Stimulated activated CD4-positive, alpha-beta T cell treated with anti-CD3 and anti-CD28 coated beads, Interleukin-15, amount 100 ng/mL, for 1 hour (primary cell): Measurements from ENCODE around the gene SMARCA4.
"Not testable (repeated sequence)": the region's sequence is repeated elsewhere in the genome, so short reads cannot be mapped to it uniquely, and the experiment has no call there.

Experiments used
- DNase-seq, 2 donors: peaks; one replicate each; pipeline ENCODE4 v3.0.0-alpha.2; 2020; ENCODE audit warnings: low read depth in 1 of 2, low spot score in 1 of 2

Gene SMARCA4

GRCh38 chr19:10928563-10929401, 32.0 kb upstream of the SMARCA4 start, which contains the start of the genes TIMM29 and YIPF2:
Gene TIMM29, plus strand, starts transcription at chr19:10928811. Its CDS starts 12 bp downstream, at chr19:10928823.
Gene YIPF2, minus strand, starts transcription at chr19:10928639. Its CDS starts 229 bp downstream, at chr19:10928410.
- DNase-seq: peak; percentile 82 to 90

DNA sequence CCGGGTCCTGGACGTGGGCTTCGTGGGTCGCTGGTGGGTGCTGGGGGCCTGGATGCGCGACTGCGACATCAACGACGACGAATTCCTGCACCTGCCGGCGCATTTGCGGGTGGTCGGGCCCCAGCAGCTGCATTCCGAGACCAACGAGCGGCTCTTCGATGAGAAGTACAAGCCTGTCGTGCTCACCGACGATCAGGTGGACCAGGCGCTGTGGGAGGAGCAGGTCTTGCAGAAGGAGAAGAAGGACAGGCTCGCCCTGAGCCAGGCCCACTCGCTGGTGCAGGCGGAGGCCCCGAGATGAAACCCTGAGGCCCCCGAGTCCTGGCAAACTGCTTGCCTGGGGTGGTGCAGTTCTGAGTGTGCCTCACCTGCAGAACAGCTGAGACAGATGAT, 31.4 kb upstream of the SMARCA4 start:
- DNase-seq: no peak

GRCh38 chr19:10935371-10936059, 25.3 kb upstream of the SMARCA4 start:
- DNase-seq: no peak

DNA sequence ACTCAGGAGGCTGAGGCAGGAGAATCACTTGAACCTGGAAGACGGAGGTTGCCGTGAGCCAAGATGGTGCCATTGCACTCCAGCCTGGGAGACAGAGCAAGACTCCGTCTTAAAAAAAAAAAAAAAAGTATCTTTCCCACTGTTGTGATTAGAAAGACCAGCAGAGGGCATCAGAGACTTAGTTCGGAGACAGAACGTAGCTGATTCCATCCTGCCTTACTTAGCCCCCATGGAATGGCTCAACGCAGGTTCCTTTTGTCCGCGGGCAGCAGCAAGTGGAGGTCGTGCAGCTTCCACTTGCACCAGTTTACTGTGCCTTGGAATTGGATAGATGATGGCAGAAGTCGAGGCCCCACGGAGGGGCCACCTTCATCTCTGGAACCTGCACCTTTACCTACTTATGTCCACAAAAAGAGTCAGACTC, 24.2 kb upstream of the SMARCA4 start:
- no peak for DNase-seq

DNA sequence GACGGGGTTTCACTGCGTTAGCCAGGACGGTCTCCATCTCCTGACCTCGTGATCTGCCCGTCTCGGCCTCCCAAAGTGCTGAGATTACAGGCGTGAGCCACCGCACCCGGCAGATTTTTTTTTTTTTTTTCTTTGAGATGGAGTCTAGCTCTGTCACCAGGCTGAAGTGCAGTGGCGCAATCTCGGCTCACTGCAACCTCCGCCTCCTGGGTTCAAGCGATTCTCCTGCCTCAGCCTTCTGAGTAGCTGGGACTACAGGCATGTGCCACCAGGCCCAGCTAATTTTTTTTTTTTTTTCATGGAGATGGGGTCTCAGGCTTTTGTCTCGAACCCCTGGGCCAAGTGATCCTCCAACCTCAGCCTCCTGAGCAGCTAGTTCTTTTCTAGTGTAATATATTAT, 19.2 kb upstream of the SMARCA4 start:
- not testable (repeated sequence) for DNase-seq

DNA sequence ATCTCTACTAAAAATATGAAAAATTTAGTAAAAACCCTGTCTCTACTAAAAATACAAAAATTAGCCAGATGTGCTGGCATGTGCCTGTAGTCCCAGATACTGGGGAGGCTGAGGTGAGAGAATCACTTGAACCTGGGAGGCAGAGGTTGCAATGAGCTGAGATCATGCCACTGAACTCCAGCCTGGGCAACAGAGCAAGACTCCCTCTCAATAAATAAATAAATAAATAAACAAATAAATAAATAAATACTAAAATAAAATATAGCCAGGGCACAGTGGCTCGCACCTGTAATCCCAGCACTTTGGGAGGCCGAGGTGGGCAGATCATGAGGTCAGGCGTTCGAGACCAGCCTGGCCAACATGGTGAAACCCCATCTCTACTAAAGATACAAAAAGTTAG, 17.4 kb upstream of the SMARCA4 start:
- not testable (repeated sequence) for DNase-seq

DNA sequence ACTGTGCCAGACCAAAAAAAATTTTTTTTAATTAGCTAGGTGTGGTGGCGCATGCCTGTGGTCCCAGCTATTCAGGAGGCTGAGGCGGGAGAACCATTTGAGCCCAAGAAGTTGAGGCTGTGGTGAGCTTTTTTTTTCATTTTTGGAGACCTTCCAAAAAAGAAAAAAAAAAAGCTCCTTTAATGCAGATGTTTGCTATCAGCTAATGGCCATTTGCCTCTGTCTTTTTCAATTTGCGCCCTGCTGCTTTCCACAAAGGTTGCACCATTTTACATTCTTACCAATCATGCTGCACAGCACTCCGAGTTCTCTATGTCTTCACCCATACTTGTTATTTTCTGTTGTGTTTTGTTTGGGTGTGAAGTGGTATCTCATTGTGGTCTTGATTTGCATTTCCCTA, 15.6 kb upstream of the SMARCA4 start:
- no peak for DNase-seq

DNA sequence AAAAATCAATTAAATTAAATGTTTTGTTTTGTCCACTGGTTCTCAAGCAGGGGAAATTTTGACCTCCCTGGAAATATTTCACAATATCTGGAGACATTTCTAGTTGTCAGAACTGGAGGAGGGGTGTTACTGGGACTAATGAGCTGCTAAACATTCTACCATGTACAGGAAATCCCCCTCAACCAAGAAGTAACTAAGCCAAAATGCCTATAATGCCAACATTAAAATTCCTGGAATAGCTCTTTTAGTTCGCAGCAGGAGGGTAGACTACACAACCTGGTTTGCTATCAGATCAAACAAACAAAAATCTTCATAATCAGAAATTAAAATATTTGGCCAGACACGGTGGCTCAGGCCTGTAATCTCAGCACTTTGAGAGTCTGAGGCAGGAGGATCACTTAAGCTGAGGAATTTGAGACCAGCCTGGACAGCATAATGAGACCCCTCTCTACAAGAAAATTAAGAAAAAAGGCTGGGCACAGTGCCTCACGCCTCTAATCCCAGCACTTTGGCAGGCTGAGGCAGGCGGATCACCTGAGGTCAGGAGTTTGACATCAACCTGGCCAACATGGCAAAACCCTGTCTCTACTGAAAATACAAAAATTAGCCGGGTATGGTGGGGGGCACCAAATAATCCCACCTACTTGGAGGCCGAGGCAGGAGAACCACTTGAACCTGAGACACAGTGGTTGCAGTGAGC, 13.7 kb upstream of the SMARCA4 start:
- no peak for DNase-seq

DNA sequence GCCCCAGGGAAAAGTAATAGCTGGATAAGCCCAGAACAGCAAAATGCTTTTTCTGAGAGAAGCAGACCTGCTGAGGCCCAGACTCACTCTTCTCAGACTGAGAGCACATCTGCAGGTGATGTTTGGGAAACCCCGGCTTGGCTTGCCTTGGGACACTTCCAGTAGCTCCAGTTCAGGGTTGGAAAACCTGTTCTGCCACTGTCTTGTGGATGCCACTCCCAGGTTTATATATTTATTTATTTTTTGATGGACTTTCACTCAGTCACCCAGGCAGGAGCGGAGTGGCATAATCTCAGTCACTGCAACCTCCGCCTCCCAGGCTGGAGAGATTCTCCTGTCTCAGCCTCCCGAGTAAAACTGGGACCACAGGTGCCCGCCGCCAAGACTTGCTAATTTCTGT, 8.0 kb upstream of the SMARCA4 start:
- DNase-seq: no peak

- DNase-seq: not testable (repeated sequence)
These were observed 1.4 kb upstream of the SMARCA4 start for GRCh38 chr19:10959277-10959968.

DNA sequence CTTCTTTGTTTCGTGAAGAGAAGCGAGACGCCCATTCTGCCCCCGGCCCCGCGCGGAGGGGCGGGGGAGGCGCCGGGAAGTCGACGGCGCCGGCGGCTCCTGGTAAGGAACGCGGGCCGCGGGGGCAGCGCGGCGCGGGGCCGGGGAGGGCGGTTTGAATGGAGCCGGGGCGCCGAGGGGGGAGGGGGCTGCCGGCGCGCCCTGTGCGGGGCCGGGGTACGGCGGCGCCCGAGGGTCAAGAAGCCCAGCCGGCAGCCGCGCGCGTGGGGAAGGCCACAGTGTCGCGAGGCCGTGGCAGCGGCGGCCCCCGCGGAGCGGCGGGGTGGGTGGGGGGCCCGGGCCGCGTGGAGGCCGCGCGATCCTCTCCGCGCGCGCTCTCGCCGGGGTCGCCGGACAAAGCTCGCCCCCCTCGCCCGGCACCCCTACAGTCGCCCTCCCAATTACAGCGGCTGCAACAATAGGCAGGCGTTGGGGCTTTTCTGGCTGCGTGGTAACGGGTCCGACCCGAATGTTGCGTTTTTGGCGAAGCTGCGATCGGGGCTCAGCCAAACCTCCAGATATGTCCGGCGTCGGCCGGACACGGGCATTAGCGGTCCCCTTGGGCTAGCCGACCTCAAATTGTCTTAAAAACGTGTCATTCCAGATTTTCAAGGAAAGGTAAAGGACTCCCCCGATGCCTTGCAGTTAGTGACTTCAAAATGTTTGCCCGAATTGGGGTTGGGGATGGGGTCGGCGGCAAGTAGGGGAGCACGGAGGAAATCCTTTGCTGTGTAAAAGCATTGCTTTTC, 437 bp downstream of the SMARCA4 start:
- no peak for DNase-seq

GRCh38 chr19:10962863-10963262, 2.0 kb downstream of the SMARCA4 start:
- no peak for DNase-seq

DNA sequence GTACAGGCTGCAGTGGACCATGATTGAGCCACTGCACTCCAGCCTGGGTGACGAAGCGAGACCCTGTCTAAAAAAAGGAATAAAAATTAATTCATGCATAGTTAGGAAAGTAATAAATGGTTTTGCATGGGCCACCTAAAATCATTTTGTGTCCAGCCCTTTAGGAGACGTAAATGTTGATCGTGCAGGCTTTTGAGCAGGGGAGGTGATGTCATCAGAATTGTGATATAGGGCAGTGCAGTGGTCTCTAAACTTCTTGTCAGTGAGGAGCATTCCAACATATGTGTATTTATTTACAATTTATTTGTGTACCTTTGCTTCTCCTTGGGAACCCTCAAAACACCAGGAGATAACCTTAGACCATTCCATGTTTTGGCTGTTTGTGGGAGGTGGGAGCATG, 3.0 kb downstream of the SMARCA4 start:
- DNase-seq: no peak

DNA sequence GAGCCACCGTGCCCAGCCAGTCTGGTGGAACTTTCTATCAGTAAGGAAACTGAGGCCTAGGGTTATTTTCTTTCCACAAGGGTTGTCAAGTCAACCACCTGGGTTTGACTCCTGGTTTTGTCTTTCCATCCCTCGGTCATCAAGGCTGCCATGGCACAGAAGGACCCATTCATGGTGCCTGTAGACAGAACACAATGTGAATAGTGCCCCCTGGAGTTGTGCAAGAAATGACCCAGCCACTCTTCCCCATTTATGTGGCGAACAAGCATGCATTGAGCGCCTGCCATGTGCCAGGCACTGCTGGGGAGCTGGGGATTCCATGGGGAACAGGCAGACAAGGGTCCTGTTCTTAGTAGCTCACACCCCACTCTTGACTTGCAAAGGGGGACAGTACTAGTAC, 4.1 kb downstream of the SMARCA4 start:
- no peak for DNase-seq

GRCh38 chr19:10965398-10965797, 4.6 kb downstream of the SMARCA4 start:
- no peak for DNase-seq

DNA sequence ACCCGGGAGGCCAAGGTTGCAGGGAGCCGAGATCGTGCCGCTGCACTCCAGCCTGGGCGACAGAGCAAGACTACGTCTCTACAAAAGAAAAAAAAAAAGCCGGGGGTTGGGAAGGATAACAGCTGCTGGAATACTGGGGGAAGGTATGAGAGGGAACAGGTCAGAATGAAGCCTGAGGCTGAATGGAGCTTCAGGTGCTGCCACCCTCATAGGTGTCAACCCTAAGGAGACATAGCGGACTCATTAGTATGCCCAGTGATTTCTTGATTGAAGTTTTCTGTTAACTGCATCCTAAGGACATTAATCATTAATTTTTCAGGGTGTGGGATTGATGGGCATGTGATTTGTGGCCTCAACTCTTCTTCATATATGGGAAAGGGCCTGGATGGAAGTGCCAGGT, 6.0 kb downstream of the SMARCA4 start:
- DNase-seq: no peak

- no peak for DNase-seq
These were observed 7.8 kb downstream of the SMARCA4 start for GRCh38 chr19:10968527-10969135.

GRCh38 chr19:10971107-10971726, 10.4 kb downstream of the SMARCA4 start:
- no peak for DNase-seq

- no peak for DNase-seq
These were observed 14.7 kb downstream of the SMARCA4 start for GRCh38 chr19:10975374-10976130.
